Hepatic stellate cell (primary cell): ENCODE results near the gene MOXD1.
A peak's percentile ranks its signal among the peaks of the same experiment; 100 is the strongest.
"Not testable (repeated sequence)": the region's sequence is repeated elsewhere in the genome, so short reads cannot be mapped to it uniquely, and the experiment has no call there.

ENCODE experiments used
- DNase-seq: peaks from one replicate; pipeline ENCODE4 v3.0.0; 2011; ENCODE audit warnings: low spot score

Gene MOXD1

DNA sequence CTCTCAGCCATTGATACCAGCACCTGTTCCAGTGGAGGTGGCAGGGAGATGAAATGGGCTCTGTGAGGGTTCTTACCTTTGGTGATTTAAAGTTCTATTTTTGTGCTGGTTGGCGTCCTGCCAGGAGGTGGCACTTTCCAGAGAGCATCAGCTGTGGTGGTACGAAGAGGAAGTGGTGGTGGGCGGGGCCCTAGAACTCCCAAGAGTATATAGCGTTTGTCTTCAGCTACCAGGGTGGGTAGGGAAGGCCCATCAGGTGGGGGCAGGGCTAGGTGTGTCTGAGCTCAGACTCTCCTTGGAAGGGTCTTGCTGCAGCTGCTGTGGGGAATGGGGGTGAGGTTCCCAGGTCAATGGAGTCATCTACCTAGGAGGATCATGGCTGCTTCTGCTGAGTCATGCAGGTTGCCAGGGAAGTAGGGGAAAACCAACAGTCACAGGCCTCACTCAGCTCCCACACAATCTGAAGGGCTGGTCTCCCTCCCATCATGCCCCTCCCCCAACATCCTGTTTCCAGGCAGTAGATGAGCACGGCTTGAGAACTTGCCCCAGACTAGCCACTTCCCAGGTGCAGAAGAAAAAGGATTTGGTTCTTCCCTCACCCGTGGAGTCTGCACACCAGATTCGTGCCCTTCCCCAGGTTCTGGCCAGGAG lies 46.6 kb downstream of the MOXD1 start:
- DNase-seq = no peak

DNA sequence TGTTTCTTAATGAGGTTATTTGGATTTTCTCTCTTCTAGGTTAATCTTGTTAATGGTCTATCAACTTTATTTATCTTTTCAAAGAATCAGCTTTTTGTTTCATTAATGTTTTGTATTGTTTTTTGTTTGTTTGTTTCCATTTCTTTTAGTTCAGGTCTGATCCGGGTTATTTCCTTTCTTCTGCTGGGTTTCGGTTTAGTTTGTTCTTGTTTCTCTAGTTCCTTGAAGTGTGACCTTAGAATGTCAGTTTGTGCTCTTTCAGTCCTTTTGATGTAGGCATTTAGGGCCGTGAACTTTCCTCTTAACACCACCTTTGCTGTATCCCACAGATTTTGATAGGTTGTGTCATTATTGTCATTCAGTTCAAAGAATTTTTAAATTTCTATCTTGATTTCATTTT lies 49.3 kb downstream of the MOXD1 start:
- DNase-seq = not testable (repeated sequence)

DNA sequence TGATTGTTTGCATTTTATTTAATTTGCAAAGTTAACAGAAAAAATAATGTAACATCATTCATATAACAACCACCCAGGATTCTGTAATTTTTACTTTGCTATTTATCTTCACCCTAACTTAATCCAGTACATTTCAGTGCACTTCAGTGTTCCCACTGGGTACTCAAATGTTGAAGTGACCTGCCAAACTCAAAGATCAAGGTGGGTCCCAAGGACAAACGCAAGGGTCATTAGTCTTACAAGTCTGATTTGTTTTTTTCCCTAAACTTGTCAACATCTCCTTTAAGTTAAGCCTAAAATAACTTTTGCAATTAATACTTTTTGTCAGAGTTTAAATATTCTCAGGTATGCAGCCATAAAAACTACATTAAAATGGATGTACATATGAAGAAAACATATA lies 53.0 kb downstream of the MOXD1 start:
- DNase-seq = no peak

DNA sequence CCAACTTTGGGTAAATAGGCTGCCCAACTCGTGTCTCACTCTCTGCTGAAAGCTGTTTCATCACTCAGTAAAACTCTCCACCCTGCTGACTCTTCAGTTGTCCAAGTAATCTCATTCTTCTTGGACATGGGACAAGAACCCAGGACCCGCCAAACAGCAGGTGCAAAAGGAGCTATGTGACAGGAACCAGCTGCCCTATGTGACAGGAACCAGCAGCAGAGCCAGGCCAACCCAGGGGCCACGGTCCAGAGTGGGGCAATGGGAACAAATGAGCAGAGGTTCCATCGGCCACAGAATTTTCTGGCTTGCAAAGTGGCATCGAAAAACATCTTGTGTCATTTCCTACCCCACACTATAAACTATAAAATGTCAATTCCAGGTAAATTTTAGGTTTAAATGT lies 56.5 kb downstream of the MOXD1 start:
- no peak for DNase-seq

DNA sequence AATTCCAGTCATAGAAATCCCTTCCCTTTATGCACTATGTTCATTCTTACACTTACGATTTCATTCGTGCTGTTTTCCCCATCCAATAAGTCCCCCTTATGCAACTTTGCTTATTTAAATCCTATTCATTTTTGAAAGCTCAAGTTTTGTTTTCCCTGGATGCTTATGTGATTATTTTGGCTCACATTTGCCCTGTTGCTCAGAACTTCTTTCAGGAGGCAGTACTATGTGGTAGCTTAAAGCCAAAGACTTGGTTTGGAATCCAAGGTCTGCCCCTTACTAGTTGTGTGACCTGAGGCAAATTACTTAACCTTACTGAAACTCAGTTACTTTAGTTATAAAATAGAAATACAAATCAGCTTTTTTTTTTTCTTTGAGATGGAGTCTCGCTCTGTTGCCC lies 59.6 kb downstream of the MOXD1 start:
- DNase-seq = no peak

DNA sequence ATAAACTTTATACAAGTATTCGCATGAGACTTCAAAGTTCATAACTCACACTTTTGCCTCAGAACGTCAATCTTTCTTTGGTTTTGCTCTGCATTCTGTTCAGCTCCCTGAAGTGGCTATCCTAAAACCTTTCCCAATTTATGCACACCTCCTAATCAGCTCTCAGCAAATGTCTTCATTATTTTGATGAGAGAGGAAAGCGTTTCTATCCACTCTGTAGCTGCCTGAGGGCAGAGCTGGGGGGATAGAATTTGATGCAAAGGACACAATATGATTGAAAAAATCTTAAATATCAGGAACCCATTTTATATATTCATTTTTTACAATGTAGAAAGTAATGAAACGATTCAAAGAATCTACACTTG lies 66.8 kb downstream of the MOXD1 start:
- DNase-seq = no peak

DNA sequence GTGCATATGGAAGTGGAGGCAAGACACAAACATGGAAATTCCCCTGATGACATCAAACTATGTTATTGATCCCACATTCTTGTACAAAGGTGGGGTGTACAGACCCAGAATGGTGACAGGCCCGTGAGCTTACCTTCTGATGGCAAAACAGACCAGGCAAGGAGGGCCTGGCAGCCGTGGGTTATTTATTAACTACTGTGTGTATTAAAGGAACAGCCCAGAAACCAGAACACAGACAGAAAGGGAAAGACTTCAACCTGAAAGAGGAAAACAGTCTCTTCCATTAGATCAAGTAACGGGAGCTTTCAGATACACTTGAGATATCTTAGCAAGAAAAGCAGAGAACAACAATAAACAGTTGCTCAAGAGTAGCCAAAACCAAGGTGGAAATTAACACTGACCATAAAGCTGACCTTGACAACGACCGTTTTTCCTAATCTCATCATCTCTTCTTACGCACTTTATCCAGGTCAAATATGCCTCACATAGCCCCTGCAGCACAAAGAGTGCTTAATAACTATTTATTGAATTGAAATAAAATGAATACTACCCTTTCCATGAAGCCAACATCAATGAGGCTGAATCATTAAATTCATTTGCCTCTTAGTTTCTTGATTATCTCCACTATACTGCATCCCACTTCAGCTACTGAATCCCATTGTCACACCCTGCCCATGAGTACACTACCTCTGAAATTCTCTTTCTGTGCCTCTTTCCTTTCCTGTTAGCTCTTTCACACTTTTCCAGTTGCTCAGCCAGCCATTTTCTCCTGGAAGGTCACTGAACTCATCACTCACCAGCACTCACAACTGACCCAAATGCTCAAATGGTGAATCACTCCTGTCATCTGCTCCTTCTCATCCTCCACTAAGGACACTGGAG lies 67.4 kb downstream of the MOXD1 start:
- peak; percentile 70 for DNase-seq

DNA sequence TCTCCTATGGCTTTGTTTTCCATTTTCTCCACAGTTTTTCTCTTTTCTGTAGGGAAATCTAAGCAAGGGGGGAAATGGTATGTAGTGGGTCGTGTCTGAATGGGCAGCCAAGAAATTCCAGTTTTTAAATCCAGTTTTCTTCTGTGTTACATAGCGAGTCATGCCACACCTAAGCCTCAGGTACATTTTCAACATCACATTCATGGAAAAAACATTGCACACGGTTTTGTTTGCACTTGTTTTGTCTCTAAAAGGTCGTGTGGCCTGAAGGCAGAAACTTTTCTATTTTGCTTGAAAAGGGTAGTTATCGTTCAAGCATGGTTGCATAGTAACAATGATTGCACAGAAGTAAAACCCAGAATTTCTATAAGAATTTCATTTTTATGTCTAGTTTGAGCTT lies 70.5 kb downstream of the MOXD1 start:
- no peak for DNase-seq

DNA sequence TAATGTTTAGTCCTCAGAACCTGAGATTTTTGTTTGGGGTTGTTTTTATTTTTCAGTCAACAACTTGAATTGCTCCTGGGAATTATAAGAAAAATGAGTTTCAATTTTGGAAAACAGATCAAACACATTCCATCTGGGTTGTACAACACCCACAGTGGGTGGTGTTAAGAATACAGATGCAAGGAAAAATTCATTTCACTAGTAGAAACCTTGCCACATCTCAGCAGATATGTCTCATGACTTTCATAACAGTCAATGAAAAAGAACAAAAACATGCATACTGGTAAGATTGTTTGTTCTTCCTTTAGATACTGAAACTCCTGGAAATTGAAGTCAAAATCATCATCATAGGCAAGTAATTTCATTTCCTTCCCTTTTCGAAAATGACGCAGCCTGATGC lies 78.9 kb downstream of the MOXD1 start:
- DNase-seq = no peak

DNA sequence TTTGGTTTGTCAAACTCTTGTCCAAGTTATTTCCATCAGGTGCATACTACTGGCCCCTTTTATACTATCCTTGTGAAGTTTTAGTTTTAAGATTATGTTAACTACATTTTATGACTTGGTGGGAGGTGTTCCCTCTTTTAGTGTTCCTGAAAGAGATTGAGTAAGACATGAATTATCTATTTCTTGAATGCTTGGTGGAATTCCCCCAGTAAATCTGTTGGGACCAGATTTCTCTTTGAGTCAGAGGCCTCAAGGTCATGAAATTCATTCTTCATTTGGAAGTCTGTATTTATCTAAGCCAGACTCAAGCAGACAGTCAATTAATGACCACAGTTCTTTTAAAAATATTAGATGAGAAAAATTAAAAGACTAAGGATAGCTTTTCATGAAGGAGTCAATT lies 81.3 kb downstream of the MOXD1 start:
- no peak for DNase-seq

DNA sequence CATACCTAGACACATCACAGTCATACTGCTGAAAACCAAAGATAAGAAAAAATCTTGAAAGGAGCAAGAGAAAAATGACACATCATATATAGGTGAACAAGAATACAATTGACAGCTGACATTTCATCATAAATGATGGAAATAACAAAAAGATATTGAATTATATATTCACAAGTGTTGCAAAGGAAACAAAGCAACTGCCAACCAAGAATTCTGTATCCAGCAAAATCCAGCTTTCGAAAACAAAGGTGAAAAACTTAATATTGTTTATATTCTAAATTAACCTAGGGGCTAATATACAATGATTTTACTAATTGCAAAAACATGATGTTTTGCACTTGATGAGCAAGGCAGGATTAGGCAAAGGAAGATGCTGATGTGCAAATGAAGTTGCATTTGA lies 84.3 kb downstream of the MOXD1 start:
- DNase-seq = no peak

DNA sequence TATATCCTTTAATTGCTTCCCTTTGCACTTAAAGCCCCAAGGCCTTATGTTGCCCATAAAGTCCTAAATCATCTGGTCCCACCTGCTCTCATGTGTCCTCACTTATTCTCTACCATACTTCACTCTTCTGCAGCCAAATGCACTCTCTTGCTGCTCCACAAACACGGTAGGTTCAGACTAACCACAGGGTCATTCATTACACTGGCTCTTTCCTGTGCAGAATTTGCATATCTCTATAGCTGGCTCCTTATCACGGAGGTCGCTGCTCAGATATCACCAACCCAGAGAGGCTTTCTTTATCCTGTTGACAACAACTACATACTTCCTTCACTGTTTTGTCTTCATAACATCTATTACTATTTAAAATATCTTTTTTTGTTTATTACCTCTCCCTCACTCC lies 86.8 kb downstream of the MOXD1 start:
- DNase-seq = no peak

DNA sequence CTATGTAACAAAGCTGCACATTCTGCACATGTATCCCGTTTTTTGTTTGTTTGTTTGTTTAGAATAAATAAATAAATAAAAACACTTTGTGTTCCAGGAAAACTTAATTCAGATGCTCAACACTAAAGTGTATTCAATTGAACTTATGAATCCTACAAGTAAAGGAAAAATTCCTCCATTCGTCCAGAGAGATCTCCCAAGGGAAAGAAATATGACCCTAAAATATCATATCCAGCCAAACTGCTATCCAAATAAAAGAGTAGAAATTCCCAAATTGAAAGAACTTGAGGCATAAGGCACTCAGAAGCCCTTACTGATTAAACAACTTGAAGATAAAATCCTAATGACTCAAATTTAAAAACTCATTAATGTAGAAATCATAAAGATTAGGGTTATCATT lies 90.4 kb downstream of the MOXD1 start:
- DNase-seq = no peak

DNA sequence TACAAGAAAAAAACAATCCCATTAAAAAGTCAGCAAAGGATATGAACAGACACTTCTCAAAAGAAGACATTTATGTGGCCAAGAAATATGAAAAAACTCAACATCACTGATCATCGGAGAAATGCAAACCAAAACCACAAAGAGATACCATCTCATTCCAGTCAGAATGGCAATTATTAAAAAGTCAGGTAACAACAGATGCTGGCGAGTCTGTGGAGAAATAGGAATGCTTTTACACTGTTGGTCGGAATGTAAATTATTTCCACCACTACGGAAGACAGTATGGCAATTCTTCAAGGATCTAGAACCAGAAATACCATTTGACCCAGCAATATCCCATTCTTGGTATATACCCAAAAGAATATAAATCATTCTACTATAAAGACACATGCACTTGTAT lies 91.1 kb downstream of the MOXD1 start:
- not testable (repeated sequence) for DNase-seq

DNA sequence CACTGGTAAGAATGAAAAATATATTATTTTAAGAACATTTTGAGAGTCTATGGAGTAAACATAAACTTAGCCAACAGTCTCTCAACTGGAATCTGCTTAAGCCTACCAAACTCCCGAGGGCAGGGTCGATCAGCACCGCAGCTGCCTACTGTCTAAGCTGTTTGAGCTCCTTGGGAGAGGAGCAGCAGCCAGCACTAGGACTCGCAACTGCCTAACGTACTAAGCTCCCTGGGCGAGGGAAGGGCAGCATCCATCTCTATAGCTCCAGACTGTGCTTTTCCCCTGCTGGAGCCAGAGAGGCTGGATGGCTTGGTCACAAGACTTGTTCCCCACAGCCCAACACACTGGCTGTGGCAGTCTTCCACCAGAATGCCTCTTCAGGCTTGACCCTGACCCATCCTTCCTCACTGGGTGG lies 96.4 kb downstream of the MOXD1 start:
- DNase-seq = no peak

DNA sequence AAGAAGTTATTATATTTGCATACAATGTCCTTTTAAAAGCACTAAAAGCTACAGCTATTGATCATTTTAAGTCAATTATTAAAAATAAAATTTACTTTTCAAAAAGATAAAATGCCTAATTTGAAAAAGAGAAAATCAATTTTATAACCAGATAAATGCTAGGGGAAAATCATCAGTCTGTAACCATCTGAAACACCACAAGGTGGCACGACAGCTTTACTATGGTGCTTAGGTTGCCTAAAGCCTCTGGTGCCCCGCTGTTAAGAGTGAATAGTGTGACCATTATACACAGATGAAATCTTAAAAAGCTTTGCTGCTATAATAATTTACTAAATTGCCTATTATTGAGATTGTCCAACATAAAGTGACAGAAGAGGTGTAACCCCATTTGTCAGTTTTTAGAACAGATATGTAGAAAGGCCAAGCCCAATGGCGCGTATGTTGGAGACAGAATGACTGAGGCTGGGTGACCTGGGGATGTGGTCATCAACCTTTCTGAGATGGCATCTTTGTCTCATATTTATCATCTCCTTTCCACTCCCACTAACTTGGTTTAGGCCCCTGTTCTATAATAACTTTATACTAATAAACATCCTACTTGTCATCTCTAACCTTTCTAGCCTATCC lies 100.8 kb downstream of the MOXD1 start:
- peak; percentile 4 for DNase-seq

DNA sequence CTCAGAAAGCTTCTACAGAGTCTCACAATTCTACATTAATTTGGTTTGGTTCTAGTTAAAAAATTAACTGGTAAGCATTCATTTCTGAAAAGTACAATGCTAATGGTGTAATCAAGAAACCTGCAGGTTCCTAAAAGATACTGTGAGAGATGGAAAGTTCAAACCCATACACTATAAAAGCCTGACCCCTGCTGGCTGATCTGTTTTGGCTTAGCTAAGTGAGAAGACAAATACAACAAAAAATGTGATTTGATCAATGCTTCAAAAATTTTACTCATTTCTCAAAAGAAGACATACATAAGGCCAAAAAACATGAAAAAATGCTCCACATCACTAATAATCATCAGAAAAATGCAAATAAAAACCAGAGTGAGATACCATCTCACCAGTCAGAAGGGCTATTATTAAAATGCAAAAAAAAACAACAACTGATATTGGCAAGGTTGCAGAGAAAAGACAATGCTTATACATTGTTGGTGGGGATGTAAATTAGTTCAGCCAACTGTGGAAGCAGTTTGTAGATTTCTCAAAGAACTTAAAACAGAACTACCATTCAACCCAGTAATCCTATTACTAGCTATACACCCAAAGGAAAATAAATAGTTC lies 102.8 kb downstream of the MOXD1 start:
- DNase-seq = no peak

DNA sequence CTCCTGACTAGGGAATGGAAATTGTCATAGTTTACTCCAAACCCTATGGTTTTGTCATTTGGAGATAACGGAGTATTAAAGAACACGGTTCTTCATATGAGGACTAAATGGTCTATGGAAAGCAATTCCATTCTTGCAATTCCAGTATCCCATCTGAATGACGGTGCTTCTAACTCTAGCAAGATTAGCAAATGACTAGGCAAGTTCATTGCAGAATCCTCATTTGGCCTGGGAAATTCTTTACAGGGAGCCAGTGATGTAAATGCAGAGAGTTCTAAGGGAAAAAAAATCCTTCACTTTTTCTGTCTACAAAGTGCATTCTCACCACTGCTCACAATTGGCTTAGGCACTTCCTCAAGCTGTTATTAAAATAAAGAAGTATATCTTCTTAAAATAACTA lies 111.5 kb downstream of the MOXD1 start:
- no peak for DNase-seq

DNA sequence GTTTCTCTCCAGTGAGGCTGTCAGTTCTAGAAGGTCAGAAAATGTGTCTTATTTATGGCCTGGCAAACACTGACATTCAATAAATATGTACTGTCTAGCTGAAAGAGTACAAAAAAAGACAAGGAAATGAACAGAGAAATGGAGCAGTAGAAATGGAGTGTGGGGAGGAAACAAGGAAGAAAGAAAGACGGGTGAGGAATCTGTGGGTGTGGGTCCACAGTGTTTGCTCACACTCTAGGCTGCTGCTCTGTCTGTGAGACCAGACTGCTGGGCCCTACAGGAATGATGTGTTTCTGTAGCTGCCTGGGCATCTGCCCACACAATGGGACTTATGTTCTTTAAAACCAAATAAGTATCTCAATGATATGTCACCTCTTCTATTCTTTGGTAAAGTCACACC lies 114.2 kb downstream of the MOXD1 start:
- DNase-seq = no peak

DNA sequence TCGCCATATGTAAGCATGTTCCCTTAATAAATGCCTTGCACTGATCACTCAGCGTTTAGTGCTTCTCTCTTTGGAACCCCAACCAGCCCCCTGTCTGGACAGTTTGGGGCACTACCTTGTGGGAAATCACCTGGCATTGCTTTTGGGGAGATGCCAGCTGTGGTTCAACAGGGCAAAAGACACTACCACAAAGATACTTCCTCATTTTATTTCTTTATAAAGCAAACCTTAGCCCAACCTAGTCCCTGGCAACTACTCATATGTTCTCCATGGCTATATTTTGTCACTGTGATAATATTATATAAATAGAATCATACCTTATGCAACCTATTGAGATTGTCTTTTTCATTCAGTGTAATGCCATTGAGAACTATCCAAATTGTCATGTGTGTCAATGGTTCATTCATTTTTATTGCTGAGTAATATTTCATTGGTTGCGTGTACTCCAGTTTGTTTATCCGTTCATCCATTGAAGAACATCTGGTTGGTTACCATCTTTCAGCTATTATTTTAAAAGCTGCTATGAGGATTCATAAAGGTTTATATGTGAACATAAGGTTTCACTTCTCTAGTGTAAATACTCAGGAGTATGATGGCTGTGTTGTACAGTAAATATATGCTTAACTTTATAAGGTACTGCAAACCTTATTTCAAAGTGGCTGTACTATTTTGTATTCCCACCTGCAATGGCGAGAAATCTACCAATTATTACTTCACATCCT lies 114.8 kb downstream of the MOXD1 start:
- no peak for DNase-seq

DNA sequence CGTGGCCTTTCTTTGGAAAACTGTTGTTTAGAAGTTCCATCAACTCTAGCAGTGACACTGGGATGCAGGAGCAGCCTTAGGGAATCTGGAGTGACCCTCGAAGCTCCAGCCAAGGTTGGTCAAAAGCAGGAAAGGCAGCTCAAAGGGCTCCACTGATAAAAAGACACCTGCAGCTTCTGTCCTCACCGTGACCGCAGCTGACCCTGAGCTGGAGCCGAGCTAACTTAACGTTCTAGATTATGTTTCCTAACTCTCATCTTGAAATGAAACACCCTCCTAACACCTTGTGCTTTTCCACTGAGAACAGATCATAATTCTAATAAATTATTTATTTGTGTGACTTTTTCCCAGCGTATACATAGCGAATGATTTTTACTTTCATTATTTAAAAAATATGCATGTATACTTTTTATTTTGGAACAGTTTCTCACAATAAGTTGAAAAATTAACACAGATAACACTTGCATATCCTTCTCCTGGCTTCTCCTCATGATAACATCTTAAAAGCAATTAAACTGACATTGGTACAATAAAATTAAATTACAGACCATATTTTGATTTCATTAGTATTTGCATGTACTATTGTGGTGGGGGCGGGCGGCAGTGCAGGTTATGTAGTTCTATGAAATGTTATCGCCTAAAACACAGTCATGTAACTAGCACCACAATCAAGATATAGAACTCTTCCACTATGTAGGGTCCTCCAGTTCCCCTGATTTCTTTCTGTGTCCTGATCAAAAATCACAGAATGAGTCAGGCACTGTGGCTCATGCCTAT lies 116.1 kb downstream of the MOXD1 start:
- no peak for DNase-seq
